Fibroblast of pulmonary artery (primary cell): ENCODE data around the gene VTCN1.
A peak's percentile ranks its signal among the peaks of the same experiment; 100 is the strongest.

Experiments
- DNase-seq: peaks from one replicate; pipeline ENCODE4 v3.0.0-alpha.2; 2010; ENCODE audit warnings: low read depth
- H3K4me3 ChIP-seq: replicated peaks from 2 replicates; pipeline ENCODE4 v1.5.1; 2011; ENCODE audit warnings: low read depth, mild to moderate bottlenecking, control low read depth, low read length, moderate library complexity
- TF ChIP-seq, protein P1 (sequence below): IDR thresholded peaks from 2 replicates; pipeline ENCODE4 v1.5.1; 2011; ENCODE audit warnings: mild to moderate bottlenecking, control low read depth, low read length, inconsistent platforms; ENCODE audit errors: missing control alignments

Gene VTCN1

DNA sequence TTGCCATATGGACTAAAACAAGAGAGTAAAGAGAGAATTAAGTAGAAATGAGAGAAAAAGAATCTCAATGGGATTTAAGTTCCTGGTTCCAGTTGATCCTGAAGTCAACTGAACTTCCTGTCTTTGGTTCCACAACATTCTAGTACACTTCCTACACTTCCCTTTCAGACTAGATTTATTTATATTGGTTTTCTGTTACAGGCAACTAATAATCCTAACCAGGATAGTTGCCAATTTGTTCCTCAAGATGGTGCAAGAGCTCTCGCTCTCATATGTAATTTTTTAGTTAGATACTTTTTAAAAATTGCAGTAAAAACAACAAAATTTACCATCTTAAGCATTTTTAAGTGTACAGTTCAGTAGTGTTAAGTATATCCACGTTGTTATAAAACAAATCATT lies 60.4 kb downstream of the VTCN1 start:
- H3K4me3 ChIP-seq: no peak overlapping the region
- TF ChIP-seq, protein P1, sequence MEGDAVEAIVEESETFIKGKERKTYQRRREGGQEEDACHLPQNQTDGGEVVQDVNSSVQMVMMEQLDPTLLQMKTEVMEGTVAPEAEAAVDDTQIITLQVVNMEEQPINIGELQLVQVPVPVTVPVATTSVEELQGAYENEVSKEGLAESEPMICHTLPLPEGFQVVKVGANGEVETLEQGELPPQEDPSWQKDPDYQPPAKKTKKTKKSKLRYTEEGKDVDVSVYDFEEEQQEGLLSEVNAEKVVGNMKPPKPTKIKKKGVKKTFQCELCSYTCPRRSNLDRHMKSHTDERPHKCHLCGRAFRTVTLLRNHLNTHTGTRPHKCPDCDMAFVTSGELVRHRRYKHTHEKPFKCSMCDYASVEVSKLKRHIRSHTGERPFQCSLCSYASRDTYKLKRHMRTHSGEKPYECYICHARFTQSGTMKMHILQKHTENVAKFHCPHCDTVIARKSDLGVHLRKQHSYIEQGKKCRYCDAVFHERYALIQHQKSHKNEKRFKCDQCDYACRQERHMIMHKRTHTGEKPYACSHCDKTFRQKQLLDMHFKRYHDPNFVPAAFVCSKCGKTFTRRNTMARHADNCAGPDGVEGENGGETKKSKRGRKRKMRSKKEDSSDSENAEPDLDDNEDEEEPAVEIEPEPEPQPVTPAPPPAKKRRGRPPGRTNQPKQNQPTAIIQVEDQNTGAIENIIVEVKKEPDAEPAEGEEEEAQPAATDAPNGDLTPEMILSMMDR: no peak
- no peak for DNase-seq

GRCh38 chr1:117147856-117148588 lies 62.7 kb downstream of the VTCN1 start:
- H3K4me3 ChIP-seq: no peak overlapping the region
- DNase-seq: peak; percentile 71
- TF ChIP-seq, protein P1: no peak

DNA sequence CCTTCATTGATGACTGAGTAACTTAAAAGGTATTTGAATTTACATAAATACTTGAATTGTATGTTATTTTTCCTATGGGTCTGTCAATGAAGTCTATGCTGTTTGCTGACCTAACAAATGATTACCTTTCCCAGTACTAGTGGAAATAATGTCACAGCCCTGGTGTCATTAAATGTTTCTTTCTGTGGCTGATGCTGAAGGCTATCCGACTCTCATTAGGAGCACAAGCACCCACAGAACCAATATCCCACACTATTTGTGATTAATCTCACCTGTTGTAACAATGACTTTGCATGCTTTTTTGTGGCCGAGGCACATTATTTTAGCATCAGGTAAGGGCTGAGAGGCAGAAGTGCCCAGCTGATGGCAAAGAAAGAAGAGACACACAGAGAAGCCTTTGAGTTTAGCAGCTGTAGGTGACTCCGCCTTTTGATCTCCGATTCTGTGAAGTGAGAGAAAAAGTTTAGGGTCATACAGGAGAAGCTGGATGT lies 63.3 kb downstream of the VTCN1 start:
- TF ChIP-seq, protein P1: no peak
- no peak for DNase-seq
- H3K4me3 ChIP-seq: no peak overlapping the region

DNA sequence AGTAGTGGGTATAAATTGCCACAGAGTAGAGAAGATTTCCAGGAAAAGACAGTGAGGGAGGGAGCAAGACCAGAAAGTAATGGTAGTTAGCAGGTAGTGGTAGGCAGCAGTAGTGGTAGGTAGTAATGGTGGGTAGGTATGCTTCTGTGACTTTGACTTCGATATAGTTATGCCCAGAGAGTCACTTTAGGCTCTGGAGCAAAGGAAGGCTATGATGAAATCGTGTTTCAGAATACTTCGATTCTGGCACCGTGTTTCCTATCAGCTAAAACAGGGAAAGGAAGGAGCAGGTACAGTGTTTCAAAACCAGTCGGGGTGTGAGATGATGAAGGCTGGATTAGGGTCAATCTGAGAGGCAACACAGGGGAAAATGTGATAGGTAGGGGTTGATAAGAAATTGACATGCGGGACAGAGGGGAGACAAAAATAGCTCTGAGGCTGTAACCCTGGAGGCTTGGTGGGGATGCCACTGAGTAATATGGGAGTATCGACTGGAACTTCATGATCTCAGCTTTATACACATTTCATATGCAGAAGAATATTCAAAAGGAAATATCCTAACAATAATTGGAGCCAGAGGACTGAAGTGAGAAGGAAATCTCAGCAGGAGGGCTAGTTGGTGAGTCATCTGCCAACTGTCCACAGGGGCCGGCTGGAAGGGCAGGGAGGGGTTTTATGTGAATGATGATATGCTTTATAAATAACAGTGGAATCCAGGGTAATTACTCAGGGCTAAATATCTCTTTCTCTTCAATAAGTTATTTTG lies 64.0 kb downstream of the VTCN1 start:
- H3K4me3 ChIP-seq: no peak overlapping the region
- DNase-seq: peak; percentile 76
- TF ChIP-seq, protein P1: no peak

DNA sequence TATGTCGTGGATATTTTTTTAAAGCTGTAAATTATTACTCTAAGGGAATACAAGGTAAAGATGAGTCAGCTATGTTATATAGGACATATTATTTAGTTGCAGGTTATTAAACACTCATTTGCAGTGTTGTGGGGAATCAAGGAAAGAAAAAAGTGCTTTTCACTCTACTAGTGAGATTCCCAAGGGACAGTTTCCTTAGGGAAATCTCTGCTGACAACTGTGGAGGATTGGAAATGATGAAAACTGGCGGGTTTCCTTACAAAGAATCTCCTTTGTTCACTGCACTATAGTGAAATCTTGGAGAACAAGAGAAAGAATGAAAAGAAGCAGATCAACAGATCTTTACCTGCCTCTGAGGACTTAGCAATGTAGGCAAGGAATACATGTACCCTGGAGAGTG lies 64.7 kb downstream of the VTCN1 start:
- DNase-seq: no peak
- no peak overlapping the region for H3K4me3 ChIP-seq
- TF ChIP-seq, protein P1: no peak

DNA sequence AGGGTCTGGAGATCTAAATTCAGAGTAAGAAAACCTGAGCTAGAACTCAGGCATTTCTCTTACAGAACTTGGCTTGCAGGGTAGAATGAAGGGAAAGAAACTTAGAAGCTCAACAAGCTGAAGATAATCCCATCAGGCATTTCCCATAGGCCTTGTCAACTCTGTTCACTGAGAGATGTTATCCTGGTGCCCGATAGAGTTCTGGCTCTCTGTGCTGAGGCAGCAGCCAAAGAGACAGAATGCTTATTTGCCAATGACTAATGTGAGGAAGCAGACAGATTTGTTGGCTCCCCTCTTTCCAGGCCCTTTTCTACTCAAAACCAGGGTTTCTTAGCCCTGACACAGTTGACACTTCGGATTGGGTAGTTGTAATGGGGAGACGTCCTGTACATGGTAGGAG lies 66.9 kb downstream of the VTCN1 start:
- DNase-seq: no peak
- TF ChIP-seq, protein P1: no peak
- no peak overlapping the region for H3K4me3 ChIP-seq
